Fibroblast of peridontal ligament (primary cell): ENCODE data around the gene SLC17A5.
"Not testable (repeated sequence)": the region's sequence is repeated elsewhere in the genome, so short reads cannot be mapped to it uniquely, and the experiment has no call there.

ENCODE experiments used
- DNase-seq: peaks from one replicate; pipeline ENCODE4 v3.0.0-alpha.2; 2010; ENCODE audit errors: extremely low read depth

Gene SLC17A5

GRCh38 chr6:73653571-73654424 lies at the start of gene SLC17A5:
SLC17A5 (minus strand) TSS chr6:73653992; CDS start chr6:73653886, 106 bp downstream.
- DNase-seq = peak; percentile 91

GRCh38 chr6:73703466-73703865 lies 49.7 kb upstream of the SLC17A5 start:
- peak; percentile 10 for DNase-seq

- DNase-seq = no peak
These were observed 48.7 kb upstream of the SLC17A5 start for GRCh38 chr6:73702444-73702843.

GRCh38 chr6:73699676-73700459 lies 46.1 kb upstream of the SLC17A5 start:
- no peak for DNase-seq

- DNase-seq = no peak
These were observed 43.3 kb upstream of the SLC17A5 start for GRCh38 chr6:73696966-73697655.

- peak; percentile 78 for DNase-seq
These were observed 42.0 kb upstream of the SLC17A5 start, which contains the start of gene CD109 for GRCh38 chr6:73695619-73696421. CD109 (plus strand) TSS chr6:73696203; CDS start chr6:73696216, 13 bp downstream.

- DNase-seq = peak; percentile 69
These were observed 41.1 kb upstream of the SLC17A5 start for GRCh38 chr6:73694711-73695411.

- no peak for DNase-seq
These were observed 37.7 kb upstream of the SLC17A5 start for GRCh38 chr6:73691512-73691911.

GRCh38 chr6:73690056-73690455 lies 36.3 kb upstream of the SLC17A5 start:
- no peak for DNase-seq

- no peak for DNase-seq
These were observed 34.6 kb upstream of the SLC17A5 start for GRCh38 chr6:73688351-73688750.

- not testable (repeated sequence) for DNase-seq
These were observed 29.8 kb upstream of the SLC17A5 start for GRCh38 chr6:73683574-73683973.

GRCh38 chr6:73680289-73680918 lies 26.6 kb upstream of the SLC17A5 start:
- DNase-seq = no peak

- not testable (repeated sequence) for DNase-seq
These were observed 26.1 kb upstream of the SLC17A5 start for GRCh38 chr6:73679846-73680245.

- no peak for DNase-seq
These were observed 25.2 kb upstream of the SLC17A5 start for GRCh38 chr6:73679009-73679408.

- peak; percentile 87 for DNase-seq
These were observed 21.8 kb upstream of the SLC17A5 start for GRCh38 chr6:73675466-73676098.

- no peak for DNase-seq
These were observed 18.3 kb upstream of the SLC17A5 start for GRCh38 chr6:73671911-73672685.

GRCh38 chr6:73669005-73669404 lies 15.2 kb upstream of the SLC17A5 start:
- DNase-seq = no peak

- DNase-seq = no peak
These were observed 14.0 kb upstream of the SLC17A5 start for GRCh38 chr6:73667798-73668197.

- no peak for DNase-seq
These were observed 12.6 kb upstream of the SLC17A5 start for GRCh38 chr6:73666393-73666792.
